GM04503 (cell line): ENCODE measurements around the gene KCTD15.

Experiments
- DNase-seq: peaks from one replicate; pipeline ENCODE4 v3.0.0-alpha.2; 2012; ENCODE audit warnings: low read depth

KCTD15 gene

DNA sequence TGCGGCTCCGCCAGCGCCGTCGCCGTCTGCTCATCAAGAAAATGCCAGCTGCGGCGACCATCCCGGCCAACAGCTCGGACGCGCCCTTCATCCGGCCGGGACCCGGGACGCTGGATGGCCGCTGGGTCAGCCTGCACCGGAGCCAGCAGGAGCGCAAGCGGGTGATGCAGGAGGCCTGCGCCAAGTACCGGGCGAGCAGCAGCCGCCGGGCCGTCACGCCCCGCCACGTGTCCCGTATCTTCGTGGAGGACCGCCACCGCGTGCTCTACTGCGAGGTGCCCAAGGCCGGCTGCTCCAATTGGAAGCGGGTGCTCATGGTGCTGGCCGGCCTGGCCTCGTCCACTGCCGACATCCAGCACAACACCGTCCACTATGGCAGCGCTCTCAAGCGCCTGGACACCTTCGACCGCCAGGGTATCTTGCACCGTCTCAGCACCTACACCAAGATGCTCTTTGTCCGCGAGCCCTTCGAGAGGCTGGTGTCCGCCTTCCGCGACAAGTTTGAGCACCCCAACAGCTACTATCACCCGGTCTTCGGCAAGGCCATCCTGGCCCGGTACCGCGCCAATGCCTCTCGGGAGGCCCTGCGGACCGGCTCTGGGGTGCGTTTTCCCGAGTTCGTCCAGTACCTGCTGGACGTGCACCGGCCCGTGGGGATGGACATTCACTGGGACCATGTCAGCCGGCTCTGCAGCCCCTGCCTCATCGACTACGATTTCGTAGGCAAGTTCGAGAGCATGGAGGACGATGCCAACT is 24.4 kb upstream of the KCTD15 start:
- no peak for DNase-seq

DNA sequence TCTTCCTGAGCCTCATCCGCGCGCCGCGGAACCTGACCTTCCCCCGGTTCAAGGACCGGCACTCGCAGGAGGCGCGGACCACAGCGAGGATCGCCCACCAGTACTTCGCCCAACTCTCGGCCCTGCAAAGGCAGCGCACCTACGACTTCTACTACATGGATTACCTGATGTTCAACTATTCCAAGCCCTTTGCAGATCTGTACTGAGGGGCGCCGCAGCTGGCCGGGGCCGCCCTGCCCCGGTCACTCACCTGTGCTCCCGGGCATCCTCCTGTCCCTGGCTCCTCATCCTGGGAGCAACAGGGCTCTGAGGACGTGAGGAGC is 23.9 kb upstream of the KCTD15 start:
- no peak for DNase-seq

DNA sequence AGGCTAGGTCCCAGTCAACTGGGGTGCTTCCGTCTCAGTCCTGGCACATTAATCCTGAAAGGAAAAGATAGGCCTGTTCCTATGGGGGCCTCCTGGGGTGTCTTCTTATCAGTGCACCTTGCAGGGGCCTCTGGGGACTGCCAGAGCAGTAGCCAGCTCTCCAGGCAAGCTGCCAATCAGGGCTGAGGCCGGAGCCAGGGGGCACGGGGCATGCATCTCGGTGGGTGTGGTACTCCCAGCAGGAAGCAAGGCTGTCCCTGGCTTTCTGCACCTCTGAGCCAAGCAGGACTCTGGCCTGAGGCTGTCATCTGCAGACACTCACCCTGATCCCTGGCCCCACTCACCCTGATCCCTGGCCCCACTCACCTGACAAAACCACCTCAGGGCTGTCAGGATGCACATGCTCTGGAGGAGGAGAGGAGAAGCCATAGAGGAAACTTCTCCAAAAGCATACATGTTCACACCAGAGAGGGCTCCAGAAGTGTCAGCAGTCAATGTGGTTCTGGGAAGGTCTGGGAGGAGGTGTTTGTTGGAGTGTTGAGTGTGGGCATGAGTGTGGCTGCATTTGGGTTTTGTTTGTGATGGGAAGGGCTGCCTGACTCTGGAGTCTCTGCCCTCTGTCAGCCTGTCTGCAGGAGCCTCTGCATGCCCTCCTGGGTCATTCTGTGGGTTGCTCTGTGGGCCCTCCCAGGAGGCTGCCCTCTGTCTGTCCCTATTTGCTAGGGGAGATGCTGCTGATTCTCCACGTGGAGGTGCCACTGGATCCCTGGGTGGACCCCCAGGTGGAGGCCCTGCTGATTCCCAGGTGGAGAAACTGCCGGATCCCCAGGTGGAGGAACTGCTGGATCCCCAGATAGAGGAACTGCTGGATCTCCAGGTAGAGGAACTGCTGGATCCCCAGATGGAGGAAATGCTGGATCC is 22.7 kb upstream of the KCTD15 start:
- DNase-seq: no peak

DNA sequence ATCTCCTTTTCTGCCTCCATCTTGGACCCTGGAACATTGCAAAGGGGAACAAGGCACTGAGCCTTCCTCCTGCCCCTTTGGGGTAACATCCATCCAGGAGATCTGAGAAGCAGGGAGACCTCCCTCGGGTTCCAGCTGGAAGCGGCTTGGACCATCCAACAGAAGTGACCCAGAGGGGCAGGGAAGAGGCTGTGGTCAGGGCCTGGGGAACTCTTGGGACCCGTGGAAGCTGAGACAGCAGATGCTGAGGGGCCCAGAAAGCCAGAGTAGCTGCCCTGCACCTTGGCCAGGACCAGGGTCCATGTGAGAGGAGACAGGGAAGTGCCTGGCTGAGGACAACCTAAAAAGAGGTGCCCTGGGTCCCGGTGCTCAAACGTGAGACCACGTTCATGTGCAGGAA is 21.9 kb upstream of the KCTD15 start:
- no peak for DNase-seq

DNA sequence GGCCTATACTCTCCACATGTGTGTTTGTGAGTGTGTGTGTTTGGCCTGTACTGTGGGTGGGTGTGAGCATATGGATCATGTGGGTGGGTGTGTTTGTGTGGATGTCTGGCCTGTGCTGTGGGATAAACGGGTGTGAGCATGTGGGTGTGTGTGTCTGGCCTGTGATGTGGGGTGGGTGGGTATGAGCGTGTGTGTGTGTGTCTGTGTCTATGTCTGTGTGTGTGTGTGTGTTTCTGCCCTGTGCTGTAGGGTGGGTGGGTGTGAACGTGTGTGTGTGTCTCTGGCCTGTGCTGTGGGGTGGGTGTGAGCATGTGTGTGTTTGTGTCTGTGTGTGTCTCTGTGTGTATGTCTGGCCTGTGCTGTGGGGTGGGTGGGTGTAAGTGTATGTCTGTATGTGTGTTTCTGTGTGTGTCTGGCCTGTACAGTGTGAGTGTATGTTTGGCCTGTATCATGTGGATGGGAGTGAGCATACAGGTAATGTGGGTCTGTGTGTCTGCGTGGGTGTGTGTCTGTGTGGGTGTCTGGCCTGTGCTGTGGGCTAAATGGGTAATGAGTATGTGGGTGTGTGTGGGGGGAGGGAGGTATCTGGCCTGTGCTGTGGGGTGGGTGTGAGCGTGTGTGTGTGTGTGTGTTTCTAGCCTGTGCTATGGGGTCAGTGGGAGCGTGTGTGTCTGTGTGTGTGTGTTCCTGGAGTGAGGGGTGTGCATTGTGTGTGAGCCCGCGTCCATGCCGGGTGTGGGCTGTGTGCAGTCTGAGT is 20.8 kb upstream of the KCTD15 start:
- DNase-seq: no peak

DNA sequence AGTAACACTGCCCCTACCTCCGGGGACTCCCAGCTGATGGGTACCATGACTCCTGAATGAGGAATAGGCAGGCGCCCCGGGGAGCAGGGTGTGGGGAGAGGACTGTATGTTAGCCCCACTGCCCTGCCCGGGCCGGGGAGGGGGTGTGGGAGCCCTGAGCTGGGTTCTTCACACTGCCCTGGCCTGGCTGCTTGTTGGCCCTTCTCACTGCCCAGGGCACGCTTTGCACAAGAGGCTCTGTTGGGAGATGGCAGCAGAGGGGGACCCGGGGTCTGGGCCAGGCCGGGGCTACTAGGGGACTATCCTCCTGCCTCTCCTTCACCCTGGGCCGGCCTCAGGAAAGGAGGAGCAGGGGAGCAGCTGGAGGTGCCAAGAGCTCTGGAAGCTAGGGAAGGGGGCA is 19.3 kb upstream of the KCTD15 start:
- no peak for DNase-seq

DNA sequence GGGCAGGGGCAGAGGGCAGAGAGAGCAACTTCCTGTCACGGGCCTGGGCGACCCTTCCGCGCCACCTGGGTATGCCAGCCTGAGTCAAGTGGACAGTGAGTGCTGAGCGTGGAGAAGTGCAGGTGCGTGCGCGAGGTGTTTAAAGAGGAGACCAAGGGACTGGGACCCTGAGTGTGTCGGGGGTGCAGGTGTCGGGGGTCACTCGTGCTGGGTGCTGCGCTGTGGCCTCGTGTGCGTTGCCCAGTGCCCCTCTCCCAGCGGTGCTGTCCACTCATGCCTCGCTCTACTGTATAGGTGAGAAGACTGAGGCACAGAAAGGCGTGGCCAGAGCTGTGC is 18.9 kb upstream of the KCTD15 start:
- DNase-seq: no peak

DNA sequence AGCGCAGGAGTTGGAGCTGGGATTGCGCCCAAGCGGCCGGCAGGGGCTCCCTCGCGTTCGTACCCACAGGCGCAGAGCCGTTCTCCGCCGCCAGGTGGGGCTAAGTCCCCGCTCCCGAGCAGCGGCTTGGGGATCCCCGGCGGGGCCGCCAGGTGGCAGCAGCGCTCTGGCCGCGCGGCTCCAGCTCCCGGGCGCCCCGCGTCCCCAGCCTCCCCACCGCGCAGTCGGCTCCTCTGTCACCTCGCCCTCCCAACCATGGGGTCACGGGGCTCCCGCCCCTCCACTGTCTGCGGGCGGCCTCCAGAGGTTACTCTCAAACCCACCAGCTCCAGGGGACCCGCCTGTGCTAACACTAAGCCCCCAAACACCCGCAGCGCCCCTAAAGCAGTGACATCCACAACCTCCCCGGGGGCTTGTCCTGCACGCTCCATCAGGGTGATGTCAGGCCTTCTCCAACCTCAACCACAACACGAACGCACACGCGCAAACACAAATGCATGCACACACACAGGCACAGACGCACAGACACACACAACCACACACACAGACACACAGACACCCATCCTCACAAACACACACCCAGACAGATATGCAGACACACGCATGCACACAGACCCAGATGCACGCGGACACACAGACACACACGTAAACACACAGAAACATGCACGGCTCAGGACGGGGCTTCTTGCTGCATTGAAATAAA is 18.4 kb upstream of the KCTD15 start:
- no peak for DNase-seq

DNA sequence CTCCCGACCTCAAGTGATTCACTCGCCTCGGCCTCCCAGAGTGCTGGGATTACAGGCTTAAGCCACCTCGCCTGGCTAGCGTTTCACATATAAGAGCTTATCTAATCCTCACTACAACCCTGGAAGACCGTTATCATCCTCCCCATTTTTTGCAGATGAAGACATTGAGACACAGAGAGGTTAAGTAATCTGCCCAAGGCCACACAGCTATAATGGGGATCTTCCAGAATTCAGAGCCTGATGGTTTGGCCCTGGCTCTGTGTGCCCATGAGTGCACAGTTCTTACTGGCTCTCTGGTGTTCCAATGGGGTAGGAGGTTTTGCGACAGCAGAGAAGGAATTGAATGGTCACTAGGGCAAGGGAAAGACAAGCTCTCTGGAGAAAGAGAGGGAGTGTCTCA is 16.8 kb upstream of the KCTD15 start:
- DNase-seq: no peak

DNA sequence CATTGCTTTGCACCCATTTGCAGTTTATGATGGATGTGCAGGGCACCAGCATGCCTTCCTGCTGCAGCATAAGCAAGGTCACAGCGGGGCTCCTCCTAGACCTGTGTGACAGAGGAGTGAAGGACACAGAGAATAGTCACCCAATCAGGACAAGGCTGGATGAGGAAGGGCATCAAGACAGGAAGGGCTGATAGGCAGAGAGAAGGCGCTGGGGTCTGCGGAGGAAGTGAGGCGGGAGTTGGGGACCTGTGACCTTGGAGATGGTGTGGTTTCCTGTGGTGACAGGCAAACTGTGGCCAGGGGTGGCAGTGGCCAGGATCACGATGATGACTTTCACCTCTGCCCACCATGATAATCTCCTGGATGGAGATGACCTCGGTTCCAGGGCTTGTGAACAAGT is 16.4 kb upstream of the KCTD15 start:
- DNase-seq: no peak

DNA sequence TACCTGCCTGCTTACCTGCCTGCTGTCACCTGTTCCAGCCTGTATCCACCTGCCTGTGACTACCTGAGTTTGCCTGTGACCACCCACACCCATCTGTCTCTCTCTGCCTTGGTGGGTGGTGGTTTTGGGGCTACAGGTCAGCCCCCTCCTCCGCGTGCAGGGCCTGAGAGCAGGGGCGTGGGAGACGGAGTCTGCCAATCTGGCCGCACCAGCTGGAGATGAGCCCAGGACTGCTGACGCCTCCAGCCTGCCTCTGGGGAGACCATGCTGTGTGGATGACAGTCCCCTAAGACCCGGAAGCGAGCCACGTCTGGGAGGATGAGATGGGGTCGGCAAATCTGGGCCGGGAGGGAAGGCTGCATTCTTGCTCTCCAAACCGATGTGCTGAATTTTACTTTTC is 15.9 kb upstream of the KCTD15 start:
- DNase-seq: no peak

DNA sequence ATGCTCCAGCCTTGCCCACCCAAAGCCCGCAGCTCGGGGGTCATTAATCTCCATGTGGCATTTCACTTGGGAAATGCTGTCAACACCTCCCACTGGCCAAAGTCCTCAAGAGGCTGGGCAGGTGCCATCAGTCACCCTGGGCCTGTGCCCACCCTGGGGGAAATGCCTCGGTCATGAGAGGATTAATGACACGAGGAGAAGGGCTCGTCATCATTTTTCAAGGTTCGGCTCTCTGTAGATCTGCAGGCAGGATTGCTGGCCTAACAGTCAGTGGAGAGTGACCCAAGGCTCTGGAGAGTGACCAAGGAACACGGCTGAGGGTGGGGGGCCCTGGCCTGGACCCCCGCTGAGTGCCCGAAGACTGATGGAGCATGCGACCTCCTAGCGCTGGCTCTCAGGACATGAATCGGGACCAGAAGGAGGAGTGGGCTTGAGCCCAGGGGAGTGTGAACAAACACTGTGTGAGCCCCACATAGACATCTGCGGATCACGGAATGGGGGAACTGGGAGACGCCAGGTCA is 15.2 kb upstream of the KCTD15 start:
- DNase-seq: no peak

DNA sequence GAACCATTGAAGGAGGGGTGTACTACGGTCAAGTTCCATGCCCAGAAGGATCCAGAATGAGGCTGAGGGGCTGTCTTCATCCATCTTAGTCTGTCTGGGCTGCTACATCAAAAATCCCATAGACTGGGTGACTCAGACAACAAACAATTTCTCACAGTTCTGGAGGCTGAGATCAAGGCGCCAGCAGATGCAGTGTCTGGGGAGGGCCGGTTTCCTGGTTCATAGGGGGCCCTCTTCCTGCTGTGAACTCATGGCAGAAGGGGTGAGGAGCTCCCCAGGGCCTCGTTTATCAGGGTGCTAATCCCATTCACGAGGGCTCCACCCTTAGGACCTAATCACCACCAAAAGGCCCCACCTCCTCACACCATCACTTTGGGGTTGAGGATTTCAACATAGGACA is 14.7 kb upstream of the KCTD15 start:
- DNase-seq: no peak

DNA sequence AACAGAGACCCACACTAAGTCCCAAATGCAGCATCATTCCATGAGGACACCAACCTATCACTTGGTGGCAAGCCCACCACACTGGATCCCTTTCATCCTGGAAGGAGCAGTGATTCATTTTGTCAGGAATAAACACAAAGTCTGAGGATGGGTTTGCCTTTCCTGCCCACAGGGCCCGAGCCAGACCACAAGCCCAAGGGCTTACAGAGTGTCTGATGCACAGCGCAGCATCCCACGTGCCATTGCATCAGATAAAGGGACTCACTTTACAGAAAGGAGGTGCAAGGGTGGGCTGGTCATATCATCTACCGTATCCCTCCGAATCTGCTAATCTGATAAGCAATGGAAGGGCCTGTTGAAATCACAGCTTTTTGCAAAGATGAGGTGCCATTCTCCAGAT is 12.2 kb upstream of the KCTD15 start:
- DNase-seq: no peak

DNA sequence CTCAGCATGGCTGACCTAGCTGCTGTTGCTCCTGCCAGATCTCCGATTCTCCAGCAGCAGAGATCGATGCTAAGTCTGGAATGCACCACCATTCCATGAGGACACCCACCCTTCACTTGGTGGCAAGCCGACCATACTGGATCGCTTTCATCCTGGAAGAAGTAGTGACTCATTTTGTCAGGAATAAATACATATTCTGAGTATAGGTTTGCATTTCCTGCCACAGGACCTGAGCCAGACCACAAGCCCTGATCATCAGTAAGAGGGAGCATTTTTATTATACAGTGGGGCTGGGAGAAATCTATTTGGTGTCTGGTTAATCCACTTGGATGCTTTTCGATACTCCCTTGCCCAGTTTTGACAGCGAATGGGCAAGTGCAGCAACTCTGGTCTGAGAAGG is 10.9 kb upstream of the KCTD15 start:
- no peak for DNase-seq

DNA sequence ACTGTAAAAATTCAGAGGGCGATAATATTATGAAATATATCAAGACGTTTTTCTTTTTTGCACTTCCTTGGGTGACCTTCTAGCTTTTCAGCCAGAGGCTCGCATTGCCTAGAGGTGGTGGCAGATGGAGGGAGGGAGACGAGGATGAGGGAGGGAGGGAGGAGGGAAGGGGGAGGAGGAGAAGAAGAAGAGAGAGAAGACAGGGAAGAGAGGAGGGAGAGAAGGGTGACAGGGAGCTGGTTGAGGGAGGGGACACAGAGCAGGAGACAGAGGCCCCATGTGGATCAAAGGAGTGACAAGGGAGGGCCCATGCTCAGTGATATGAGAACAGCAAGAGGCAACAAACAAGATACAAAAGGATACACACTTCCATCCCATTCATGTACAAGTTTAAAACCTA is 8.0 kb upstream of the KCTD15 start:
- no peak for DNase-seq

DNA sequence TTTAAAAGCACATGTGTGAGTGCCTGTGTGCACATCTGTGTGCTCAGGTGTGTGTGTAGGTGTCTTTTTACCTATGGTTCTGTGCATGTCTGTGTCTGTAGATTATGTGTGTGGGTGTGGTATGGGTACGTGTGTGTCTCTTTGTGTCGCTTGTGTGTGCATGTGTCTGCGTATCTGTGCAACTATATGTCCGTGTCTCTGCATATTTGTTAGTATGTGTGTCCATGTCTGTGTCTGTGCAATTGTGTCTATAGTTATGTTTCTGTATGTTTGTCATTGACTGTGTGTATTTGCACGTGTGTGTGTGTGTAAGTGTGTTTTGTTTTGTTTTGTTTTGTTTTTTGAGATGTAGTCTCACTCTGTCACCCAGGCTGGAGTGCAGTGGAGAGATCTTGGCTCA is 7.3 kb upstream of the KCTD15 start:
- no peak for DNase-seq

DNA sequence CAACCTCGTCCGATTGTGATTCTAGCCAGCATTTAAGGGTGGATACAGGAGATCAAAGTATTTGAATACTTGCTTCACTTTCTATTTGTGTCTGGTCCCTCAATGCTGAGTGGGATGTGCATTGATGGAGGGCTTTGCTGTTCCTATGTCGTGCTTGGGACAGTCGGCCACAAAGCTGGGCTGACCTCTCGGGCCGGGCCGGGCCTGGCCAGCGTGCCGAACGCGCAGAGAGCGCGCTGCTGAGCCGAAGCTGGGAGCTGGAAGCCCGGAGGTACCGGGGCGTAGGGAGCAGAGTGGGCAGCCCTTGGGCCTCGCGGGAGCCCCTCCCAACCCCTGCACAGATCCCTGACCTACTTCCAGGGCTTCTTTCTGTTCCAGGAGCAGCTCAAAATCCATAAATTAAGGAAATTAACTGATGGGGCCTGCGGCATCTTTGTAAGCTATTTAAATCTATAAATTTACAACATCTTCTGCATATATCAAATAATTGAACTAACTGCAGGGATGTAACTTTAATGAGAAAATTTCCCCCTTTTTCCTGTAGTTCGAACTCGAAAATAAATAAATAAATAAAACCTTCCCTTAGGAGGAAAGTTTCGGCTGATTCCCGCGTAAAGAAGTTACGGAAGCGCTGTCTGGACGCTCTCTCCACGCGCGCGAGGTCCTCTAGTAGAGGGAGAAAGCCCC is 1.8 kb upstream of the KCTD15 start:
- DNase-seq: no peak

DNA sequence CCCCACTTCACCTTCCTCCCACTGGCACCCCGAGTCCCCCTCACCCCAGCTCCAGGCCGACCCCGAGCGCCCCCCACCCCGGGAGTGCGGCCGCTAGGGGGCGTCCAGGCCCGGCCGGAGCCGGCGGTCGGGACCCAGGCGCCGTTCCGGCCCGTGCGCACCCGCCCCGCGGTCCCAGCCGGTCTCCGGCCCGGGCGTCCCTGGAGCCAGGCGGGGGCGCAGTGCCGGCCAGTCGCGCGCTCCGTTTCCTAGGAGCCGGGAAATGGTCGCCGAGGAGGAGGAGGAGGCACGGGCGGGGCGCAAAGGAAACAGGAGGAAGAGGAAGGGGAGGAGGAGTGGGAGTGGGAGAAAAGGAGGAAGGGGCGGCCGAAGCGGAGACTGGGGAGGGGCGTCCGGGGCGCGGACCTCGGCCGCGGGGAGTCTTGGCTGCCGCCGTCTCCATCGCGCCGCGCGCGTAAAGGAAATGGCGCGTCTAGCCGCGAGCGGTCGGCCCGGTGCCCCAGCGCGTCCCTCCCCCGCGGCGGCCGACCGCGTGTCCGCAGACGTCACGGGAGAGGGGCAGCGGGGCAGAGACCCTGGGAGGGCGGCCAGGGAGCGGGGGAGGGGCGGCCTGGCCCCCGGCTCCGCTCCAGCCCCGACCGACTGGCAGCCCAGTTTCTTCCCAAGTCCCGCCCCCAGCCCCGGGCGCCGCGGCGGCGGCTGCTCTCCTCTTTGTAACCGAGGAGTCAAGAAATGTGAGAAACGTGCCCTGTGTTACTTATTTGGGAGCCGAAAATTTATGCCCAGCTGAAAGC is 1.1 kb upstream of the KCTD15 start:
- peak; percentile 41 for DNase-seq

DNA sequence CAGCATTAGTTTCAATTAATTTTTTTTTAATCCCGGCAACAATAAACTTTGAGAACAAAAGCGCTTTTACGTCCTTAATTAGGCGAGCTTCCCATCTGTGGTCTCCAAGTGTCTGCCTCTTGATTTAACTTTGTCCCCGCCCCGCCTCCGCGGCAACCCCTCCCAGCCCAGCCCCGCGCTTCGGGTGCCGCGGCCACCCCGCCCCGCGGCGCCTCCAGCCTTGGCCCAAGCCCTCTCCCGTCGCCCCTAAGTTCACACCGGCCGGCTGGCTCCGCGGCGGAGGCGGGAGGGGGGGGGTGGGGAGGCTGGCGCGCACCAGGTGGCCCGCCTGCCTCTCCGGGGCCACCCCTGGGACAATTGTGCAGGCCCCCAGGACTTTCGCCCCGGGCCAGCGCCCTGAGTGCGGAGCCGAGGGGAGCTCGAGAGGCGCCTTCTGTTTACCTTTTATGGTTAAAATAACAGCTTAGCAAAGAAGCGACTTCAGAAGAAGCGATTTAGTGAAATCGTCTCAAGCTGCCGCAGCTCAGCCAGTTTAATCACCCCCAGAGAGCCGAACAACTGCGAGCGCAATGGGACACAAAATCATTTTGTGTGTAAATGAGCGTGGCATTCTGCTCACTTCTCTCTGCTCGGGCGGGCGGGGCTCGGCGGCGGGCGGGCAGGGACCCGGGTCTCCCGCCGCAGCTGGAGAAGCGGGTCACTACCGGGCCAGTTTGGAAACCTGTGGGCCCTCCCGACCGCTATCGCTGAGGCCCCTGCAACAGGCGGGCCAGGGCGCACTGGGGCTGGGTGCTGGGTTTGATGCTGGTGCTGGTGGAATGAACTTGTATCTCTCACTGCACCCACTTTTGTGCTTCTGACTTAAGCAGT is 1.4 kb downstream of the KCTD15 start:
- no peak for DNase-seq
